Hepatocyte (in vitro differentiated cells): Measurements from ENCODE around the gene PAQR5.

ENCODE experiments used
- EZH2 ChIP-seq: fragments of 200-600 bp; sonication (generic); IDR thresholded peaks from 2 replicates; pipeline ENCODE4 v1.6.1; 2016; ENCODE audit warnings: antibody characterized with exemption, mild to moderate bottlenecking, borderline replicate concordance
- TF ChIP-seq, protein P1 (sequence below): fragments of 200-600 bp; sonication (generic); IDR thresholded peaks from 2 replicates; pipeline ENCODE4 v1.5.1; 2016; ENCODE audit warnings: antibody characterized with exemption, mild to moderate bottlenecking; ENCODE audit not compliant: poor library complexity

DNA sequence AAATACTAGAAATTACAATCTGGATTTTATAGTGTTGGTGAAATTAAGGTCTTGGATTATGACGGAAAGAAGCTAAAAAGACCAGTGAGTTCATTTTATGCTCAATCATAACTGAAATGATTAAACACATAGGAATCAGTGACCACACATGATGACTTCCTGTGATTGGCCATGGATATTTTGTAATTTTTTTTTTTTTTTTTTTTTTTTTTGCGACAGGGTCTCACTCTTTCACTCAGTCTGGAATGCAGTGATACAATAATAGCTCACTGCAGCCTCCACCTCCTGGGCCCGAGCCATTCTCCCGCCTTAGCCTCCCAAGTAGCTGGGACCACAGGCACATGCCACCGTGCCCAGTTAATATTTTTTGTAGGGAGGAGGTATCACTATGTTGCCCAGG, 47.4 kb downstream of the PAQR5 start:
- TF ChIP-seq, protein P1, sequence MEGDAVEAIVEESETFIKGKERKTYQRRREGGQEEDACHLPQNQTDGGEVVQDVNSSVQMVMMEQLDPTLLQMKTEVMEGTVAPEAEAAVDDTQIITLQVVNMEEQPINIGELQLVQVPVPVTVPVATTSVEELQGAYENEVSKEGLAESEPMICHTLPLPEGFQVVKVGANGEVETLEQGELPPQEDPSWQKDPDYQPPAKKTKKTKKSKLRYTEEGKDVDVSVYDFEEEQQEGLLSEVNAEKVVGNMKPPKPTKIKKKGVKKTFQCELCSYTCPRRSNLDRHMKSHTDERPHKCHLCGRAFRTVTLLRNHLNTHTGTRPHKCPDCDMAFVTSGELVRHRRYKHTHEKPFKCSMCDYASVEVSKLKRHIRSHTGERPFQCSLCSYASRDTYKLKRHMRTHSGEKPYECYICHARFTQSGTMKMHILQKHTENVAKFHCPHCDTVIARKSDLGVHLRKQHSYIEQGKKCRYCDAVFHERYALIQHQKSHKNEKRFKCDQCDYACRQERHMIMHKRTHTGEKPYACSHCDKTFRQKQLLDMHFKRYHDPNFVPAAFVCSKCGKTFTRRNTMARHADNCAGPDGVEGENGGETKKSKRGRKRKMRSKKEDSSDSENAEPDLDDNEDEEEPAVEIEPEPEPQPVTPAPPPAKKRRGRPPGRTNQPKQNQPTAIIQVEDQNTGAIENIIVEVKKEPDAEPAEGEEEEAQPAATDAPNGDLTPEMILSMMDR: no peak
- TF ChIP-seq EZH2: no peak
